Uterus (tissue), 2 donors: ENCODE data around the gene SMARCA4.
"Not testable (repeated sequence)": the region's sequence is repeated elsewhere in the genome, so short reads cannot be mapped to it uniquely, and the experiment has no call there.

ENCODE experiments used
- POLR2A ChIP-seq, 2 donors: fragments of 450-650 bp; IDR thresholded peaks; one replicate each; pipeline ENCODE4 v1.6.1; 2016; ENCODE audit warnings: antibody characterized with exemption in 2 of 2, mild to moderate bottlenecking in 1 of 2, moderate library complexity in 1 of 2
- TF ChIP-seq, protein P1 (sequence below), 4 experiments: fragments of 200-600 bp in 2 of 4; fragments of 450-650 bp in 2 of 4; sonication (generic) in 2 of 4; IDR thresholded peaks; one replicate each; pipeline ENCODE4 v1.5.1; 2016 to 2019; ENCODE audit warnings: antibody characterized with exemption in 4 of 4, mild to moderate bottlenecking in 2 of 4, moderate library complexity in 1 of 4

DNA sequence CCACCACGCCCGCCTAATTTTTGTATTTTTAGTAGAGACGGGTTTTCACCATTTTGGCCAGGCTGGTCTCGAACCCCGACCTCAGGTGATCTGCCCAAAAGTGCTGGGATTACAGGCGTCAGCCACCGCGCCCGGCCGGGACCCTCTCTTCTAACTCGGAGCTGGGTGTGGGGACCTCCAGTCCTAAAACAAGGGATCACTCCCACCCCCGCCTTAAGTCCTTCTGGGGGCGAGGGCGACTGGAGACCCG is 129.1 kb downstream of the SMARCA4 start:
- TF ChIP-seq, protein P1, sequence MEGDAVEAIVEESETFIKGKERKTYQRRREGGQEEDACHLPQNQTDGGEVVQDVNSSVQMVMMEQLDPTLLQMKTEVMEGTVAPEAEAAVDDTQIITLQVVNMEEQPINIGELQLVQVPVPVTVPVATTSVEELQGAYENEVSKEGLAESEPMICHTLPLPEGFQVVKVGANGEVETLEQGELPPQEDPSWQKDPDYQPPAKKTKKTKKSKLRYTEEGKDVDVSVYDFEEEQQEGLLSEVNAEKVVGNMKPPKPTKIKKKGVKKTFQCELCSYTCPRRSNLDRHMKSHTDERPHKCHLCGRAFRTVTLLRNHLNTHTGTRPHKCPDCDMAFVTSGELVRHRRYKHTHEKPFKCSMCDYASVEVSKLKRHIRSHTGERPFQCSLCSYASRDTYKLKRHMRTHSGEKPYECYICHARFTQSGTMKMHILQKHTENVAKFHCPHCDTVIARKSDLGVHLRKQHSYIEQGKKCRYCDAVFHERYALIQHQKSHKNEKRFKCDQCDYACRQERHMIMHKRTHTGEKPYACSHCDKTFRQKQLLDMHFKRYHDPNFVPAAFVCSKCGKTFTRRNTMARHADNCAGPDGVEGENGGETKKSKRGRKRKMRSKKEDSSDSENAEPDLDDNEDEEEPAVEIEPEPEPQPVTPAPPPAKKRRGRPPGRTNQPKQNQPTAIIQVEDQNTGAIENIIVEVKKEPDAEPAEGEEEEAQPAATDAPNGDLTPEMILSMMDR (IDR thresholded peaks at IDR 0.05), result not testable (repeated sequence)
- TF ChIP-seq POLR2A (IDR thresholded peaks at IDR 0.05), result not testable (repeated sequence)
